ENCODE data around the gene RFTN1. TPM values are rescaled to one million over a fixed set of nuclear protein-coding genes. Genes with fewer than 3 reads are reported as not detected.

Gene RFTN1
- total and polyA plus RNA-seq, 2 experiments from 2014 or later = 3.3 to 7.2 TPM

- TF ChIP-seq ZNF462 (CRISPR knock-in tag; IDR thresholded peaks at IDR 0.05) (no peak), EZH2 (IDR thresholded peaks at IDR 0.05; ENCODE audit: low read depth, unreplicated experiment) (no peak)
Observed at GRCh38 chr3:16456784-16457415, 56.6 kb downstream of the RFTN1 start (continued).

- Mint-ChIP-seq H3K4me3 (0 out of 3 replicates have a peak overlapping the region, but pooled peaks have one; percentile 0), H3K4me1 (peaks cover 25% of the 10 kb centered on the region), H3K27me3 (ENCODE audit: insufficient read depth, low read depth, poor library complexity) (no peaks in the 10 kb centered on the region), H3K36me3 (ENCODE audit: low read depth) (no peaks in the 10 kb centered on the region), H3K9me3 (no peaks in the 10 kb centered on the region), H3K27ac (no peak overlapping the region)
- Histone ChIP-seq H3F3A (replicated peaks; ENCODE audit: low read depth) (no peaks in the 10 kb centered on the region), H3K9me2 (ENCODE audit: insufficient read depth) (peaks cover 1% of the 10 kb centered on the region; the same call in 1 of the 2 replicates), H3K36me3 (ENCODE audit: insufficient read depth) (no peaks in the 10 kb centered on the region), H3K4me3 (no peak overlapping the region), H3K4me1 (ENCODE audit: insufficient read depth) (peaks cover 29% of the 10 kb centered on the region), H3K27me3 (ENCODE audit: insufficient read depth) (no peaks in the 10 kb centered on the region), H3K79me2 (replicated peaks; ENCODE audit: insufficient read depth) (no peaks in the 10 kb centered on the region), H3K27ac (ENCODE audit: low read depth) (no peak overlapping the region), H4K20me1 (replicated peaks; ENCODE audit: insufficient read depth) (no peaks in the 10 kb centered on the region), H2AFZ (no peak overlapping the region), H3K4me2 (peak overlapping the region; percentile 1; the same call in 1 of the 2 replicates)
- DNase-seq (ENCODE audit: low spot score) (peak; percentile 54), ATAC-seq (peak; percentile 63)
- no peak for TF ChIP-seq ZNF114 (CRISPR knock-in tag; IDR thresholded peaks at IDR 0.05)
- no peak for TF ChIP-seq REST (IDR thresholded peaks at IDR 0.05; ENCODE audit: unreplicated experiment)
- TF ChIP-seq NANOG (IDR thresholded peaks at IDR 0.05; ENCODE audit: borderline replicate concordance) = peak; percentile 18; the same call in 1 of the 2 replicates
Observed at GRCh38 chr3:16455966-16456365, 57.5 kb downstream of the RFTN1 start.

Measured in GM23338 (cell line).